Lower leg skin (tissue), 4 donors: ENCODE data around the gene ZMIZ2. TPM values are rescaled to one million over a fixed set of nuclear protein-coding genes. Genes with fewer than 3 reads are reported as not detected.

ENCODE experiments used
- DNase-seq, 2 donors: peaks; one replicate each; pipeline ENCODE4 v3.0.0-alpha.2; 2019; ENCODE audit warnings: low spot score in 2 of 2
- H3K4me3 ChIP-seq: fragments of 200-600 bp; sonication (generic); 2 replicates; pipeline ENCODE4 v1.5.1; 2017; ENCODE audit warnings: mild to moderate bottlenecking, low read depth; ENCODE audit not compliant: poor library complexity, severe bottlenecking
- POLR2A ChIP-seq, 2 donors: fragments of 450-650 bp; IDR thresholded peaks; one replicate each; pipeline ENCODE4 v1.6.1; 2016 to 2017; ENCODE audit warnings: antibody characterized with exemption in 2 of 2, mild to moderate bottlenecking in 1 of 2, moderate library complexity in 1 of 2
- WGBS, 2 donors: methylation state at CpG; one replicate each; pipeline ENCODE4 v1.1.5; 2018; 5-methylcytosine and 5-hydroxymethylcytosine counted together
- intact Hi-C: fragments of 100-400 bp; cut with DNase I; formaldehyde crosslinking; loops from one replicate; pipeline ENCODE4 v1.15.0; 2023; ENCODE audit warnings: low total_unique reads
- total RNA-seq, 4 donors: library from RNA; depleted of rRNA; stranded (reverse); fragments of >200 nt; gene quantifications; one replicate each; pipeline ENCODE4 v1.1.0, GENCODE V29; 2016
- TF ChIP-seq, protein P1 (sequence below), 3 donors: fragments of 450-650 bp; IDR thresholded peaks; one replicate each; pipeline ENCODE4 v1.5.1; 2016; ENCODE audit warnings: antibody characterized with exemption in 3 of 3, mild to moderate bottlenecking in 3 of 3, moderate library complexity in 2 of 3

ZMIZ2 gene
- total RNA-seq, 4 donors from 2014 or later, result 21.1 to 36.0 (median 24.7) TPM

- intact Hi-C loops, result no loop called here
- 90 to 92% methylated on average over 5 of the region's 5 CpGs for whole genome bisulfite sequencing, 2 donors
These were observed 57.3 kb downstream of the ZMIZ2 start for GRCh38 chr7:44805950-44806349.

DNA sequence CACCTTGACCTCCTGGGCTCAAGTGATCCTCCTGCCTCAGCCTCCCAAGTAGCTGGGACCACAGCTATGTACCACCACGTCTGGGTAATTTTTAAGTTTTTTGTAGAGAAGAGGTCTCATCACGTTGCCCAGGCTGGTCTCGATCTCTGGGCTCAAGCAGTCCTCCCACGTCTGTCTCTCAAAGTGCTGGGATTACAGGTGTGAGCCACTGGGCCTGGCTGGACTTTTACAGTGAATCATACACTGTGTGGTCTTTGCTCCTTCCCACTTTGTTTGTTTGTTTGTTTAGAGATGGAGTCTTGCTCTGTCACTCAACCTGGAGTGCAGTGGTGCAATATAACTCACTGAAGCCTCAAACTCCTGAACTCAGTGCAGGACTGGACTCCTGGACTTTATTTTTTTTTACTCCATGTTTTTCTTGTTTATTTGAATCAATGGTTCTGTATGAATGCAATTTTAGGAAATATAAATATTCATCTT is 60.3 kb downstream of the ZMIZ2 start:
- TF ChIP-seq, protein P1, sequence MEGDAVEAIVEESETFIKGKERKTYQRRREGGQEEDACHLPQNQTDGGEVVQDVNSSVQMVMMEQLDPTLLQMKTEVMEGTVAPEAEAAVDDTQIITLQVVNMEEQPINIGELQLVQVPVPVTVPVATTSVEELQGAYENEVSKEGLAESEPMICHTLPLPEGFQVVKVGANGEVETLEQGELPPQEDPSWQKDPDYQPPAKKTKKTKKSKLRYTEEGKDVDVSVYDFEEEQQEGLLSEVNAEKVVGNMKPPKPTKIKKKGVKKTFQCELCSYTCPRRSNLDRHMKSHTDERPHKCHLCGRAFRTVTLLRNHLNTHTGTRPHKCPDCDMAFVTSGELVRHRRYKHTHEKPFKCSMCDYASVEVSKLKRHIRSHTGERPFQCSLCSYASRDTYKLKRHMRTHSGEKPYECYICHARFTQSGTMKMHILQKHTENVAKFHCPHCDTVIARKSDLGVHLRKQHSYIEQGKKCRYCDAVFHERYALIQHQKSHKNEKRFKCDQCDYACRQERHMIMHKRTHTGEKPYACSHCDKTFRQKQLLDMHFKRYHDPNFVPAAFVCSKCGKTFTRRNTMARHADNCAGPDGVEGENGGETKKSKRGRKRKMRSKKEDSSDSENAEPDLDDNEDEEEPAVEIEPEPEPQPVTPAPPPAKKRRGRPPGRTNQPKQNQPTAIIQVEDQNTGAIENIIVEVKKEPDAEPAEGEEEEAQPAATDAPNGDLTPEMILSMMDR (IDR thresholded peaks at IDR 0.05), result no peak
- TF ChIP-seq POLR2A (IDR thresholded peaks at IDR 0.05), result no peak
- 89 to 92% methylated on average over 4 of the region's 4 CpGs for WGBS, 2 donors

More at GRCh38 chr7:44805950-44806349, 57.3 kb downstream of the ZMIZ2 start:
- H3K4me3 ChIP-seq, result no peak overlapping the region
- no peak for TF ChIP-seq POLR2A (IDR thresholded peaks at IDR 0.05)
- TF ChIP-seq, protein P1 (IDR thresholded peaks at IDR 0.05), result no peak
- no peak for DNase-seq

GRCh38 chr7:44811093-44811492 is 62.4 kb downstream of the ZMIZ2 start:
- no peak for TF ChIP-seq POLR2A (IDR thresholded peaks at IDR 0.05)
- TF ChIP-seq, protein P1 (IDR thresholded peaks at IDR 0.05), result no peak
- intact Hi-C loops, result no loop called here
- DNase-seq, result no peak
- H3K4me3 ChIP-seq, result no peak overlapping the region

More for the DNA sequence above, 60.3 kb downstream of the ZMIZ2 start:
- no peak for DNase-seq
- H3K4me3 ChIP-seq, result no peak overlapping the region
- intact Hi-C loops, result no loop called here

DNA sequence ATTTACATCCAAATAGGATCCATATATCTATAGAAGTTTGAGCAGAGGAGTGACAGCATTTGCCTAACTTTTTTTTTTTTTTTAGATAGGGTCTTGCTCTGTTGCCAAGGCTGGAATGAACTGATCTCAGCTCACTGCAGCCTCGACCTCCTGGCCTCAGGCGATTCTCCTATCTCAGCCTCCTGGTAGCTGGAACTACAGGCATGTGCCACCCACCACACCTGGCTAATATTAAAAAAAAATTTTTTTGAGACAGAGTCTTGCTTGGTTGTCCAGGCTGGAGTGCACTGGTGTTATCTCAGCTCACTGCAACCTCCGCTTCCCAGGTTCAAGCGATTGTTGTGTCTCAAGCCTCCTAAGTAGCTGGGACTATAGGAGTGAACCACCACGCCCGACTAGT is 62.9 kb downstream of the ZMIZ2 start:
- no peak overlapping the region for H3K4me3 ChIP-seq
- DNase-seq, result no peak
- intact Hi-C loops, result no loop called here
- TF ChIP-seq POLR2A (IDR thresholded peaks at IDR 0.05), result no peak
- TF ChIP-seq, protein P1 (IDR thresholded peaks at IDR 0.05), result no peak
- WGBS, 2 donors, result 85 to 86% methylated on average over 6 of the region's 6 CpGs

GRCh38 chr7:44814919-44815318 is 66.3 kb downstream of the ZMIZ2 start:
- intact Hi-C loops, result no loop called here
- TF ChIP-seq POLR2A (IDR thresholded peaks at IDR 0.05), result no peak
- TF ChIP-seq, protein P1 (IDR thresholded peaks at IDR 0.05), result no peak
- H3K4me3 ChIP-seq, result no peak overlapping the region
- no peak for DNase-seq
- WGBS, 2 donors, result 86 to 89% methylated on average over 2 of the region's 2 CpGs

GRCh38 chr7:44819292-44819691 is 70.6 kb downstream of the ZMIZ2 start:
- H3K4me3 ChIP-seq, result no peak overlapping the region
- 66 to 69% methylated on average over 2 of the region's 2 CpGs for WGBS, 2 donors
- no peak for DNase-seq
- no peak for TF ChIP-seq POLR2A (IDR thresholded peaks at IDR 0.05)
- TF ChIP-seq, protein P1 (IDR thresholded peaks at IDR 0.05), result no peak
- intact Hi-C loops, result no loop called here
